H54 (cell line): Measurements from ENCODE around the gene ADAMTS6.

Source experiments
- DNase-seq: peaks from one replicate; pipeline ENCODE4 v3.0.0; 2011; ENCODE audit warnings: low spot score, mixed read lengths; ENCODE audit not compliant: insufficient read length
- FAIRE-seq: peaks from 3 replicates; lab custom pipeline; 2011; peaks lifted over from hg19 to GRCh38; lab: Jason Lieb, UNC
- POLR2A ChIP-seq: IDR thresholded peaks from 2 replicates; pipeline ENCODE4 v1.6.1; 2011; ENCODE audit warnings: low read depth, mild to moderate bottlenecking, low read length

ADAMTS6 gene

GRCh38 chr5:65320250-65320649, 161.5 kb downstream of the ADAMTS6 start:
- TF ChIP-seq POLR2A, result no peak
- FAIRE-seq (no peak), DNase-seq (no peak)

DNA sequence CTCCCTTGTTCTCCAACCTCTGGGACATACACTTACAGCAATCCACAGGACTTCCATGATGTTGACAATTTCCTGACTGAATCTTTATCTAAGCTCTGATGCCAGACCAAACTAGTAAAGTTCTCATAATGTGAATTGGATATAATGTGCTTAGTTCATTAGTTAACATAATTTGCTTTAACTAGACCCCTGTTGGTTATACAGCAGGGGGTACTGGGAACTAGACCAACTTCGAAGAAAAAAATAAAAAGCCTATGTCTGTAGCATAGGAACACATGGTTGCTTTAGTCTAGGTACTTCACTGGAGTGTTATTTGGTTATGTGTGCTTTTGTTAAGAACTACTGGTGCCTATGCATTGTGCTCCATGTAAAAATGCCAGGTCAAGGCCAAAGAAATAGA, 173.8 kb downstream of the ADAMTS6 start:
- peak; percentile 20 for FAIRE-seq
- TF ChIP-seq POLR2A, result no peak
- DNase-seq, result no peak

- TF ChIP-seq POLR2A, result no peak
- no peak for DNase-seq
- peak; percentile 71 for FAIRE-seq
These were observed 174.6 kb downstream of the ADAMTS6 start for GRCh38 chr5:65307088-65307487.

GRCh38 chr5:65305913-65306312, 175.8 kb downstream of the ADAMTS6 start:
- TF ChIP-seq POLR2A, result no peak
- FAIRE-seq (no peak), DNase-seq (peak; percentile 1)

GRCh38 chr5:65299861-65300260, 181.9 kb downstream of the ADAMTS6 start:
- no peak for TF ChIP-seq POLR2A
- DNase-seq, result no peak
- no peak for FAIRE-seq

DNA sequence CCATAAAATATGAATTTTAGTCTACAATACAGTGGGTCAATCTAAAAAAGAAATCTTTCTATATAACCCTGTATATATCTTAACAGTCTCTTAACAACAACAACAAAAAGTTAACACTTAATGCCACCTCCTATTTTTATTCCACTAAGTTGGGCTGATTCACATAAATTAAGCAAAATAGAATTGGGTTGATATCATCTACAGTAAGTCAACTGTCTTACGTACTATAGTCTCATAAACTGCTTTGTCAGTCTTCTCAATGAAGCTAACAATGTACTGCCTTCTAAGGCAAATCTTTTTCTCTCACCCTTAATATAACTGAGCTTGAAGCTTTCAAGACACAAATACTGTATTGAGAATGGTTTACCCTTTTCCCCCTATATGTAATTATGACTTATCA, 185.7 kb downstream of the ADAMTS6 start:
- DNase-seq (no peak), FAIRE-seq (no peak)
- TF ChIP-seq POLR2A, result no peak

GRCh38 chr5:65292196-65292595, 189.5 kb downstream of the ADAMTS6 start:
- no peak for TF ChIP-seq POLR2A
- DNase-seq, result no peak
- no peak for FAIRE-seq

DNA sequence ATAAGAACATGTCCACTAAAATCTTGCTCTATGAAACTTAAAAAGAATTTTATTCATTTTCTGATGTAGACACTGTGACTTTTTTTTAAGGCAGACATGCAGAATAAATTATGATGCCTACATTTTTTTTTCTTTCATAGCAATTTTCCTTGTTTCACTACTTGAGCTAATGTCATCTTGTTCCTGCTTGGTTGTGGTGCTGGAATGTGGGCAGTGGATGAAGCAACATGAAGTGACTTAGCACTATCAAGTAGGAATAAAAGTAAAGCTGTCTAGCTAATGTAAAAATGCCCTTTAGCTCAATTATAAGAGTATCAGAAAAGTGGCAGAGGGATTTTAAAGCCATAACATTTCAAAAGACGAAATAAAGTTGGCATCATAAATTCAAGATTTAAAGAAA, 191.0 kb downstream of the ADAMTS6 start:
- FAIRE-seq (no peak), DNase-seq (no peak)
- no peak for TF ChIP-seq POLR2A

GRCh38 chr5:65288657-65289056, 193.1 kb downstream of the ADAMTS6 start:
- no peak for DNase-seq
- FAIRE-seq, result no peak
- no peak for TF ChIP-seq POLR2A

DNA sequence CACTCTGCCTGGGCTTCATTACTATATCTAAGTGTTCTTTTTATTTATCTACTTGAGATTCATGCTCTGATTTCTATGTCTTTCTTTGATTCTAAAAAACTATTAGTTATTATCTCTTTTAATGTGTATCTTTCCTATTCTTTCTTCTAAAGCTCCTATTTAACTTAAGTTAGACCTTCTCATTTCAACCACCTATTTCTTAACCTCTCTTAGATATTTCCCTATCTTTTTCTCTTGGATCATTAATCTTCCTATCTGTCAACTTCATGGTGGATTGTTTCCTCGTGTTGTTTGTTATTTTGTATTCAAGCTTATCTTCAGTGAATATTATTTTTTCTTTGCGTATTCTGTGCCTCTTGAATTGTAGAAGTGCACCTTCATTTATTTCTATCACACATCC, 202.1 kb downstream of the ADAMTS6 start:
- no peak for TF ChIP-seq POLR2A
- no peak for FAIRE-seq
- DNase-seq, result no peak

- FAIRE-seq, result no peak
- TF ChIP-seq POLR2A, result no peak
- DNase-seq, result no peak
These were observed 205.4 kb downstream of the ADAMTS6 start for GRCh38 chr5:65276178-65276890.

GRCh38 chr5:65271906-65272305, 209.8 kb downstream of the ADAMTS6 start:
- no peak for TF ChIP-seq POLR2A
- no peak for FAIRE-seq
- DNase-seq, result no peak

- FAIRE-seq (no peak), DNase-seq (no peak)
- no peak for TF ChIP-seq POLR2A
These were observed 213.2 kb downstream of the ADAMTS6 start for GRCh38 chr5:65268525-65268924.

- FAIRE-seq (no peak), DNase-seq (no peak)
- no peak for TF ChIP-seq POLR2A
These were observed 217.3 kb downstream of the ADAMTS6 start for GRCh38 chr5:65264420-65264819.

DNA sequence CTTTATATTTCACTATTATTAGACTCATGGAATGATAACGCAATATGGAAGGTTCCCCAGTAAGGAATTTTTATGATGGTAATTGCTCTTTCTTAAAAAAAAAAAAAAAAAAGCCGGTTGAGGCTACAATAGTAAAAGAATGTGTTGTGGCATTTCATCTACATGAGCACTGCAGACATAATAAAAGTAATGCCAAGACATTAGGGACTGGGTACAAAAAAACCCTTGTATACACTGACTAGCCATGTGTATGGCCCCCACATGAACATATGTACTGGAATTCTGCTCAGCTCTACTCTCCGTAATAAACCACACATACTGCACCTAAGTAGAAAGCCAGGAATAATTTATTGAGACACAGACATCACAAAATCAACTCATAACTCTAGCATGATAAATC, 218.4 kb downstream of the ADAMTS6 start:
- DNase-seq, result no peak
- no peak for TF ChIP-seq POLR2A
- peak; percentile 15 for FAIRE-seq
